BLaER1 treated with 17β-estradiol and CSF1 and Interleukin-3, amounts not matched to agents 10 nM and 100 nM (cell line): ENCODE results near the gene SP110.
"Not testable (repeated sequence)": the region's sequence is repeated elsewhere in the genome, so short reads cannot be mapped to it uniquely, and the experiment has no call there.

Source experiments
- H3K27ac ChIP-seq, 11 experiments: shearing (Covaris generic); formaldehyde crosslinking; 2 replicates each; pipeline ENCODE4 v1.8.1; 2022
- H3K27me3 ChIP-seq, 11 experiments: shearing (Covaris generic); formaldehyde crosslinking; 2 replicates each; pipeline ENCODE4 v1.8.1; 2022
- H3K36me3 ChIP-seq, 11 experiments: shearing (Covaris generic); formaldehyde crosslinking; 2 replicates each; pipeline ENCODE4 v1.8.1; 2022
- H3K4me1 ChIP-seq, 10 experiments: shearing (Covaris generic); formaldehyde crosslinking; 2 replicates each; pipeline ENCODE4 v1.8.1; 2022
- H3K4me2 ChIP-seq, 11 experiments: shearing (Covaris generic); formaldehyde crosslinking; 2 replicates each; pipeline ENCODE4 v1.8.1; 2022
- H3K4me3 ChIP-seq, 10 experiments: shearing (Covaris generic); formaldehyde crosslinking; 2 replicates each; pipeline ENCODE4 v1.8.1; 2022
- H3K9ac ChIP-seq, 11 experiments: shearing (Covaris generic); formaldehyde crosslinking; 2 replicates each; pipeline ENCODE4 v1.8.1; 2022
- H3K9me3 ChIP-seq, 11 experiments: shearing (Covaris generic); formaldehyde crosslinking; replicated peaks in 1 of 11; 2 replicates each; pipeline ENCODE4 v1.8.1; 2022
- H4K20me1 ChIP-seq, 11 experiments: shearing (Covaris generic); formaldehyde crosslinking; 2 replicates each; pipeline ENCODE4 v1.8.1; 2022
- Cebpa-rat ChIP-seq, 11 experiments: shearing (Covaris generic); IDR thresholded peaks; 2 replicates each; pipeline ENCODE4 v1.8.1; 2022

The SP110 gene

GRCh38 chr2:230219419-230220331 lies at the start of gene SP110:
SP110 (minus strand) TSS chr2:230219984; CDS start chr2:230216927, 3,057 bp downstream.
- no peaks in the 10 kb centered on the region for H3K9me3 ChIP-seq
- peak within 1 kb of the TSS; percentile 56 to 88 (median 78); a peak in 21 of 22 replicates for H3K27ac ChIP-seq
- peaks cover 21 to 27% (median 22%) of the 10 kb centered on the region in 11 experiments for H3K36me3 ChIP-seq
- H3K4me3 ChIP-seq, result peak within 1 kb of the TSS; percentile 62 to 79 (median 70)
- H4K20me1 ChIP-seq, result no peaks in the 10 kb centered on the region
- peak within 1 kb of the TSS; percentile 68 to 84 (median 79) for H3K9ac ChIP-seq
- peaks cover 23 to 46% (median 35%) of the 10 kb centered on the region in 10 experiments for H3K4me1 ChIP-seq
- H3K27me3 ChIP-seq, result no peaks in the 10 kb centered on the region
- peak within 1 kb of the TSS; percentile 71 to 93 (median 86) for H3K4me2 ChIP-seq
- TF ChIP-seq Cebpa-rat (IDR thresholded peaks at IDR 0.05), result no peak

GRCh38 chr2:230268606-230269243 lies 48.9 kb upstream of the SP110 start:
- Histone ChIP-seq H3K4me2 (no peak overlapping the region), H3K27ac (no peak overlapping the region), H4K20me1 (no peaks in the 10 kb centered on the region), H3K4me3 (no peak overlapping the region), H3K9me3 (no peaks in the 10 kb centered on the region; a peak in 1 of 22 replicates), H3K36me3 (no peaks in the 10 kb centered on the region), H3K9ac (no peak overlapping the region), H3K4me1 (no peaks in the 10 kb centered on the region), H3K27me3 (no peaks in the 10 kb centered on the region)
- no peak for TF ChIP-seq Cebpa-rat (IDR thresholded peaks at IDR 0.05)

DNA sequence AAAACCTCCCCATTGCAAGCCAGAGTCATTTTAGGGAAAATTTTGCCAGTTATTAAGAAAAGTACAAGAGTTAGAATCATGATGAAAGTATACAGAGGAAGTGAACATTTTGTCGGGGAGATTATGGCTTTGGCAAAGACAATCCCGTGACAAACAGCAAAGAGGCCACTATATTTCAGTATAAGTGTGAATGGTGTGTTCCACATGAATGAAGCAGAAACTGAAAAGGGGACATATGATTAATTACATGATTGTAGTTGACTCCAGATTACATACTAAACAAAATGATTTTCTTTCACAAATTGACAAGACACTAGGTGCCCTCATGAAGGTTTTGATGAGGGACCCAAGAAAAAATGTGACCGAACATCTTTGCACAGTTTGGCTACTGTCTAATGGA lies 47.8 kb upstream of the SP110 start:
- Histone ChIP-seq H3K9ac (no peak overlapping the region), H3K36me3 (no peaks in the 10 kb centered on the region), H3K4me1 (no peaks in the 10 kb centered on the region), H3K27ac (no peak overlapping the region), H3K4me3 (no peak overlapping the region), H3K27me3 (no peaks in the 10 kb centered on the region), H4K20me1 (no peaks in the 10 kb centered on the region), H3K4me2 (no peak overlapping the region), H3K9me3 (no peaks in the 10 kb centered on the region; a peak in 1 of 22 replicates)
- TF ChIP-seq Cebpa-rat (IDR thresholded peaks at IDR 0.05), result no peak

DNA sequence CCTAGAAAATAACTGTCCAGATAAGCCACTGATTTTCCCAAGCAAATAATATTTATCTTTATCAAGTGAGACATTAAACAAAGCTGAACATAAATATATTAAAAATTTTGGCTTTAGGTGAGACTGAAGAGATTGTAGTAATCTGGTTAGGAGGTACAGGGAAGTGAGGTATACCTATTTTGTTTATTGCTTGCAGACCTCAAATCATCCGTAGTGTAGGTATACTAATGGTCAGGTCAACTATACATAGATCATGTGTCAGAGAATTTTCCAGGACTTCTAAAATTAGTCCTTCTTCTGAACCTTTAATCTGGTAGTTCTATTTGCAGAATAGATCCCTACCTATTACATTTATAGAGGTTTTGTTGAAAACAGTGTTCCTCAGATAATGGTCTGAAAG lies 47.3 kb upstream of the SP110 start:
- no peak for TF ChIP-seq Cebpa-rat (IDR thresholded peaks at IDR 0.05)
- Histone ChIP-seq H3K27me3 (no peaks in the 10 kb centered on the region), H3K4me3 (no peak overlapping the region), H3K4me1 (no peaks in the 10 kb centered on the region), H3K9ac (no peak overlapping the region), H3K36me3 (no peaks in the 10 kb centered on the region), H4K20me1 (no peaks in the 10 kb centered on the region), H3K9me3 (no peaks in the 10 kb centered on the region; a peak in 1 of 22 replicates), H3K4me2 (no peak overlapping the region), H3K27ac (no peak overlapping the region)

DNA sequence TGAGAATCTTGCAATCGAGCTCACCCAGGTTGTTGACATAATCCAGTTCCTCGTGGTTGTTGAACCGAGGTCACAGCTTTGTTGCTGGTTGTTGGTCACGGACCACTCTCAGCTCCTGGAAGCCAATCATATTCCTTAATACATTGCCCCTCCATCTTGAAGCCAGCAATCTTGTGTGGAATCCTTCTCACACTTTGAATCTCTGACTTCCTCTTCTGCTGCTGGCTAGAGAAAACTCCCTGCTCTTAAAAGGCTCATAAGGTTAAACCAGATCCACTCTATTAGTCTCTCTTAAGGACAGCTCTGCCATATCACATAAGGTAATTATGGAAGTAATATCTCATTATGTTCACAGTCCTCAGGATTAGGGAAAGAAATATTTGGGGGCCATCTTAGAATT lies 46.9 kb upstream of the SP110 start:
- no peak for TF ChIP-seq Cebpa-rat (IDR thresholded peaks at IDR 0.05)
- Histone ChIP-seq H3K4me1 (no peaks in the 10 kb centered on the region), H3K36me3 (no peaks in the 10 kb centered on the region), H3K27me3 (no peaks in the 10 kb centered on the region), H3K9me3 (no peaks in the 10 kb centered on the region; a peak in 1 of 22 replicates), H3K27ac (no peak overlapping the region), H3K4me2 (no peak overlapping the region), H3K4me3 (no peak overlapping the region), H3K9ac (no peak overlapping the region), H4K20me1 (no peaks in the 10 kb centered on the region)

DNA sequence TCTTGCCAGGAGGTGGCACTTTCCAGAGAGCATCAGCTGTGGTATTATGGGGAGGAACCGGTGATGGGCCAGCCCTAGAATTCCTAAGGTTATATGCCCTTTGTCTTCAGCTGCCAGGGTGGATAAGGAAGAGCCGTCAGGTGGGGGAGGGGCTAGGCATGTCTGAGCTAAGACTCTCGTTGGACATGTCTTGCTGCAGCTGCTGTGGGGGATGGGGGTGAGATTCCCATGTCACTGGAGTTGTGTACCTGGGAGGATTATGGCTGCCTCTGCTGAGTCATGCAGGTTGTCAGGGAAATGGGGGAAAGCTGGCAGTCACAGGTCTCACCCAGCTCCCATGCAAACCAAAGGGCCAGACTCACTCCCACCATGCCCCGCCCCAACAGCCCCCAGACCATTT lies 45.2 kb upstream of the SP110 start:
- H3K9me3 ChIP-seq, H3K4me3 ChIP-seq, H3K4me2 ChIP-seq, H3K9ac ChIP-seq, H3K27me3 ChIP-seq, H3K27ac ChIP-seq, H4K20me1 ChIP-seq, H3K4me1 ChIP-seq, H3K36me3 ChIP-seq: not testable (repeated sequence)

GRCh38 chr2:230262246-230262645 lies 42.5 kb upstream of the SP110 start:
- Histone ChIP-seq H3K4me1 (peaks cover 0 to 5% (median 0%) of the 10 kb centered on the region in 10 experiments; a peak in 1 of 20 replicates), H3K36me3 (no peaks in the 10 kb centered on the region), H3K27ac (no peak overlapping the region), H3K4me3 (no peak overlapping the region), H3K4me2 (no peak overlapping the region), H3K9me3 (peaks cover 0 to 9% (median 0%) of the 10 kb centered on the region in 11 experiments; a peak in 3 of 22 replicates), H4K20me1 (no peaks in the 10 kb centered on the region), H3K27me3 (no peaks in the 10 kb centered on the region), H3K9ac (no peak overlapping the region)
- no peak for TF ChIP-seq Cebpa-rat (IDR thresholded peaks at IDR 0.05)

DNA sequence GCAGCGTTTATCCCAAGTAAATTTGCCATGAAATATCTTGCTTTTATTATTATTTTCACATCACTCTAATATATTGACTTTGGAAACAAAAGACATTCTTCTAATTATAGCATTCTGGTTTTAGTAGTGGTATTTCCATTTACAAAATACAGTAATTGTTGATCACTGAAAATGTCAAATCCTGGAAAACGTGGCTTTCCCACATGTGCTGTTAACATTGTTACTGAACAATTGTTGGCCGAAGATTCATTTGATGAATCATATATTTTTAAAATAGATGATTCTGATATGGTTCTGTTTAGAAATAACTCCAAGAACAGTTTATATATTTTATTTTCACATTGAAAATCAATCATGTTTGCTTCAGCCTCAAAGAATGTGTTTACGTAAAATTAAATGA lies 38.7 kb upstream of the SP110 start:
- Histone ChIP-seq H3K4me2 (no peak overlapping the region), H4K20me1 (no peaks in the 10 kb centered on the region), H3K4me1 (peaks cover 0 to 14% (median 0%) of the 10 kb centered on the region in 10 experiments; a peak in 1 of 20 replicates), H3K9ac (no peak overlapping the region), H3K27ac (no peak overlapping the region), H3K36me3 (no peaks in the 10 kb centered on the region), H3K27me3 (no peaks in the 10 kb centered on the region), H3K9me3 (peaks cover 0 to 9% (median 0%) of the 10 kb centered on the region in 11 experiments; a peak in 2 of 22 replicates), H3K4me3 (no peak overlapping the region)
- TF ChIP-seq Cebpa-rat (IDR thresholded peaks at IDR 0.05), result no peak

DNA sequence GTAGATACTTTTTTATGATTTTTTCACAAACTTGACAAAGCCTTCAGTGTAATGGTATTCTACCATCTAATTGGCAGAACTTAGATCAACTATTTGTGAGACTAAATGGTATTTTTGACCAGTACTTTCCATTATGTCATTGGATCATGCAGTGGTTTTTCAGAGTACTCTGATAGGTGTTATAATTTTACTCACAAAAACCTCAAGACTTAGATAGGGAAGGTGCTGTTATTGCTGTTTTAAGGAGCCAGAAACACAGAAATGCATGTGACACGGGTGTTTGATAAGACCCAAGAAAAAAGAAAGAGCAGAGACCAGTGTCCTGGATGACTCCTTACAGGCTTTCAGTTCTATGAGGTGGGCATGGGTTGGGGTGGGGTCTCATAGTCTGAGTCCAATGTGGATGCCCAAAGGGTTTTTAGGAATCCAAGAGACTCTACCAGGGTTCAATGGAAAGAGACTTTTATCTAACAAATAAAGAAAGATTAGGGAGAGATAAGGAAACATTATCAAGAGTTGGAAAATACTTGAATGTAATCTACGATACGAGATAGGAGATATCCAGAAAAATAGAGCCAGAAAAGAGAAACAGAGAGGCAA lies 37.0 kb upstream of the SP110 start:
- Histone ChIP-seq H4K20me1 (no peaks in the 10 kb centered on the region), H3K9me3 (peaks cover 0 to 9% (median 0%) of the 10 kb centered on the region in 11 experiments; a peak in 2 of 22 replicates), H3K27ac (no peak overlapping the region), H3K36me3 (no peaks in the 10 kb centered on the region), H3K4me3 (no peak overlapping the region), H3K4me2 (no peak overlapping the region), H3K4me1 (peaks cover 0 to 14% (median 0%) of the 10 kb centered on the region in 10 experiments; a peak in 1 of 20 replicates), H3K27me3 (no peaks in the 10 kb centered on the region), H3K9ac (no peak overlapping the region)
- no peak for TF ChIP-seq Cebpa-rat (IDR thresholded peaks at IDR 0.05)
